Measurements from ENCODE around the gene PGF. TPM values are rescaled to one million over a fixed set of nuclear protein-coding genes. Genes with fewer than 3 reads are reported as not detected.
"Not testable (repeated sequence)": the region's sequence is repeated elsewhere in the genome, so short reads cannot be mapped to it uniquely, and the experiment has no call there.

Gene PGF
- total and polyA plus RNA-seq, 4 donors = 0.61 to 4.5 (median 1.8) TPM

DNA sequence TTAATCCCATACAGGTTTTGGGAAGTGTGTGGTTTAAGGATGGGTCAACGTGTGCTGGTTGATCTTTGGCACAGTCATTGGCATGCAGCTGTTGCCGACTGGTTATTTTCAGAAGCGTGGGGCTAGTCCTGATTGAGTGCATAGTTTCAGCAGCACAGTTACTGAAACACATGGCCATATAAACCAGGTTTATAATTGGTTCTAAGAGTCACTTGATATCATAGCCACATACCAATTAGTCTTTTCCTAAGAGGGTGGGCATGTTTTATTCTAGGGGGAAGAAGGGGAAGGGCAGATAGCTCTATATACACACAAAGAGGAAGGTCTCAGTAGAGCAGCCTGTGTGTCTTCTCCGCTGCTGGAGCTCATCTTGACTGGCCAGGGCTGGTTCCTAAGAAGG is 21.4 kb downstream of the PGF start (continued):
- TF ChIP-seq RXRA (IDR thresholded peaks at IDR 0.05) (no peak), REST (IDR thresholded peaks at IDR 0.05) (no peak), EGR1 (IDR thresholded peaks at IDR 0.05; ENCODE audit: low read depth in 2 of 2) (no peak)

DNA sequence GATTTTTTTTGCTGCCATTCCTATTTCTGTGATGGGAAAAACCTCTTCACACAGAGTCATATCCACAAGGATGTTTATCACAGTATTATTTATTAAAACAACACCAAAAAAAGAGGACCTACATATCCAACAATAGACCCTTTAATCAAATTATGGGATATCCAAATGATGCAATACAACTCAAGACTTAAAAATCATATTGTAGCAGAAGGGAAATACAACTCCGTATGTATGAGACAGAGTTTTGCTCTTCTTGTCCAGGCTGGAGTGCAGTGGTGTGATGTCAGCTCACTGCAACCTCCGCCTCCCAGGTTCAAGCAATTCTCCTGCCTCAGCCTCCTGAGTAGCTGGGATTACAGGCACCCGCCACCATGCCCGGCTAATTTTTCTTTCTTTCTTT is 22.5 kb downstream of the PGF start:
- 82% methylated on average over 4 of the region's 4 CpGs for WGBS
- H3K9ac ChIP-seq (ENCODE audit: low read depth in 1 of 2, low read length in 2 of 2); H3K27me3 ChIP-seq (ENCODE audit: control insufficient read depth in 4 of 4, insufficient read depth in 4 of 4, low read length in 3 of 4); H3K9me3 ChIP-seq (ENCODE audit: control insufficient read depth in 4 of 4, low read length in 3 of 4); H3K4me3 ChIP-seq (ENCODE audit: low read depth in 1 of 3, low read length in 3 of 3); H3K27ac ChIP-seq (ENCODE audit: low read depth in 1 of 2, low read length in 2 of 2); H3K36me3 ChIP-seq (ENCODE audit: control insufficient read depth in 4 of 4, insufficient read depth in 3 of 4, low read depth in 1 of 4, low read length in 3 of 4); H3K4me1 ChIP-seq (ENCODE audit: control insufficient read depth in 4 of 4, insufficient read depth in 4 of 4, low read length in 3 of 4); DNase-seq (ENCODE audit: low spot score): not testable (repeated sequence)

DNA sequence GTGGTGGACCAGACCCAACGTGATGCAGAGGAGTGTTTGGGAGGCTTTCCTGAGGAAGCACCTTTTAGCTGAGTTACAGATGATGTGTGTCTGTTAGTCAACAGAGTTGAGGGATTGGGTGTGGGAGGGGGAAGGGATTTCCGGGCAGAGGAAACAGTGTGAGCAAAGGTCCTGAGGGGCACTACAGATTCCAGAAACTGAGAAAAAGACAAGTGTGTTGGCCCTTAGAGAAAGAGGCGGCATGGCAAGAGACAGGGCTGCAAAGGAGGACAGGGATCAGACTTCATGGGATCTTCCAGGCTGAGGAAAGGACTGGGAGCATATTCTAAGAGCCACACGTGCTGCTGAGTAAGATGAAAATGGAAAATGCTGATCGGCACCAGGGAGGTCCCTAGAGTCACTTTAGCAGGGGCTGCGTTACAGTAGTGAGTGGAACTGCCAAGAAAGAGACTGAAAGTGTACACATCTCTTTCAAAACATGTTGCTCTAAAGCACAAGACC is 22.9 kb downstream of the PGF start:
- Histone ChIP-seq H3K4me3 (ENCODE audit: low read depth in 1 of 3, low read length in 3 of 3) (no peak overlapping the region), H3K9me3 (ENCODE audit: control insufficient read depth in 4 of 4, low read length in 3 of 4) (no peaks in the 10 kb centered on the region), H3K27me3 (ENCODE audit: control insufficient read depth in 4 of 4, insufficient read depth in 4 of 4, low read length in 3 of 4) (no peaks in the 10 kb centered on the region), H3K4me1 (ENCODE audit: control insufficient read depth in 4 of 4, insufficient read depth in 4 of 4, low read length in 3 of 4) (no peaks in the 10 kb centered on the region), H3K36me3 (ENCODE audit: control insufficient read depth in 4 of 4, insufficient read depth in 3 of 4, low read depth in 1 of 4, low read length in 3 of 4) (no peaks in the 10 kb centered on the region), H3K9ac (ENCODE audit: low read depth in 1 of 2, low read length in 2 of 2) (no peak overlapping the region), H3K27ac (ENCODE audit: low read depth in 1 of 2, low read length in 2 of 2) (no peak overlapping the region)
- 29% methylated on average over 6 of the region's 6 CpGs for WGBS
- peak; percentile 59 for TF ChIP-seq NR2F2 (IDR thresholded peaks at IDR 0.05)
- TF ChIP-seq CTCF (IDR thresholded peaks at IDR 0.05; ENCODE audit: low read depth, low read length, missing input control) = no peak
- no peak for TF ChIP-seq FOXA2 (IDR thresholded peaks at IDR 0.05)
- no peak for TF ChIP-seq JUND (IDR thresholded peaks at IDR 0.05)
- no peak for TF ChIP-seq ZBTB33 (IDR thresholded peaks at IDR 0.05)
- no peak for TF ChIP-seq MAX (IDR thresholded peaks at IDR 0.05)
- peak; percentile 11 for TF ChIP-seq SP1 (IDR thresholded peaks at IDR 0.05)
- no peak for TF ChIP-seq REST (IDR thresholded peaks at IDR 0.05)
- no peak for TF ChIP-seq EGR1 (IDR thresholded peaks at IDR 0.05; ENCODE audit: low read depth in 2 of 2)
- TF ChIP-seq HNF4G (IDR thresholded peaks at IDR 0.05) = no peak
- no peak for DNase-seq (ENCODE audit: low spot score)

DNA sequence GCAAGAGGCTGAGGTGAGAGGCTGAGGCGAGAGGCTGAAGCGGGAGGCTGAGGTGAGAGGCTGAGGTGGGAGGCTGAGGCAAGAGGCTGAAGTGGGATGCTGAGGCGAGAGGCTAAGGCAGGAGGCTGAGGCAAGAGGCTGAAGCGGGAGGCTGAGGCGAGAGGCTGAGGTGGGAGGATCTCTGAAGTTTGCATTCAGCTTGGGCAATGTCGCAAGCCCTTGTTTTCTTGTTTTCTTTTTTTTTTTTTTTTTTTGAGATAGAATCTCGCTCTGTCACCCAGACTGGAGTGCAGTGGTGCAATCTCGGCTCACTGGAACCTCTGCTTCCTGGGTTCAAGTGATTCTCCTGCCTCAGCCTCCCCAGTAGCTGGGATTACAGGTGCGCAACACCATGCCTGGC is 23.7 kb downstream of the PGF start:
- not testable (repeated sequence) for H3K4me3 ChIP-seq (ENCODE audit: low read depth in 1 of 3, low read length in 3 of 3); H3K27ac ChIP-seq (ENCODE audit: low read depth in 1 of 2, low read length in 2 of 2); H3K4me1 ChIP-seq (ENCODE audit: control insufficient read depth in 4 of 4, insufficient read depth in 4 of 4, low read length in 3 of 4); H3K9me3 ChIP-seq (ENCODE audit: control insufficient read depth in 4 of 4, low read length in 3 of 4); H3K36me3 ChIP-seq (ENCODE audit: control insufficient read depth in 4 of 4, insufficient read depth in 3 of 4, low read depth in 1 of 4, low read length in 3 of 4); H3K27me3 ChIP-seq (ENCODE audit: control insufficient read depth in 4 of 4, insufficient read depth in 4 of 4, low read length in 3 of 4); DNase-seq (ENCODE audit: low spot score); H3K9ac ChIP-seq (ENCODE audit: low read depth in 1 of 2, low read length in 2 of 2)
- 82% methylated on average over 9 of the region's 9 CpGs for WGBS

Measured in liver (tissue), 9 donors.